HEK293 (cell line): ENCODE data around the gene MEG3.

Experiments used
- CTCF ChIA-PET: fragments of 350-600 bp; formaldehyde crosslinking; extraction: SDS; loops from one replicate; lab custom pipeline; 2021; ENCODE audit warnings: antibody characterized with exemption; lab: Yijun Ruan, JAX
- POLR2A ChIA-PET: fragments of 300-600 bp; formaldehyde crosslinking; extraction: SDS; loops from one replicate; lab custom pipeline; 2020; ENCODE audit warnings: antibody characterized with exemption, inconsistent platforms; lab: Yijun Ruan, JAX
- H3K27ac ChIP-seq: fragments of 200-500 bp; sonication (Bioruptor generic); 2 replicates; pipeline ENCODE4 v1.5.1; 2014; ENCODE audit warnings: low read depth, low read length, control low read depth, inconsistent platforms; ENCODE audit errors: extremely low read depth
- H3K36me3 ChIP-seq, 2 experiments: fragments of 200-500 bp in 1 of 2; sonication (Bioruptor generic) in 1 of 2; 1 replicate in 1 of 2; 2 replicates in 1 of 2; pipeline ENCODE4 v1.5.1; 2014 to 2017; ENCODE audit warnings: inconsistent platforms in 2 of 2, low read length in 2 of 2; ENCODE audit not compliant: control insufficient read depth in 2 of 2, insufficient read depth in 1 of 2
- H3K4me1 ChIP-seq: fragments of 200-500 bp; sonication (Bioruptor generic); 2 replicates; pipeline ENCODE4 v1.5.1; 2014; ENCODE audit warnings: mild to moderate bottlenecking, low read length, inconsistent platforms; ENCODE audit not compliant: control insufficient read depth, insufficient read depth
- H3K4me3 ChIP-seq: 2 replicates; pipeline ENCODE4 v1.5.1; 2011; ENCODE audit warnings: low read depth, mild to moderate bottlenecking, control low read depth, low read length, moderate library complexity
- H3K9me3 ChIP-seq: fragments of 200-500 bp; sonication (Bioruptor generic); 2 replicates; pipeline ENCODE4 v1.5.1; 2014; ENCODE audit warnings: low read depth, low read length, inconsistent platforms; ENCODE audit not compliant: control insufficient read depth, insufficient read depth
- BCL11A ChIP-seq: fragments of 450-650 bp; formaldehyde crosslinking; IDR thresholded peaks from 2 replicates; pipeline ENCODE4 v1.5.1; 2016; ENCODE audit warnings: low read depth, missing biosample characterization, missing genetic modification characterization
- GLI4 ChIP-seq: fragments of 450-650 bp; formaldehyde crosslinking; IDR thresholded peaks from 2 replicates; pipeline ENCODE4 v1.5.1; 2016; ENCODE audit warnings: missing biosample characterization, missing genetic modification characterization
- ZNF121 ChIP-seq: fragments of 450-650 bp; formaldehyde crosslinking; IDR thresholded peaks from 2 replicates; pipeline ENCODE4 v1.5.1; 2016; ENCODE audit warnings: missing biosample characterization, missing genetic modification characterization
- ZNF274 ChIP-seq, 2 experiments: fragments of 200-500 bp in 1 of 2; fragments of 450-650 bp in 1 of 2; sonication (Bioruptor generic) in 1 of 2; formaldehyde crosslinking in 1 of 2; IDR thresholded peaks; 2 replicates each; pipeline versions ENCODE4 v1.5.1 to v1.6.1; 2014 to 2016; ENCODE audit warnings: borderline replicate concordance in 1 of 2, inconsistent platforms in 1 of 2, low read length in 1 of 2, missing biosample characterization in 1 of 2, missing genetic modification characterization in 1 of 2
- ZNF302 ChIP-seq: fragments of 450-650 bp; formaldehyde crosslinking; IDR thresholded peaks from 2 replicates; pipeline ENCODE4 v1.5.1; 2016; ENCODE audit warnings: missing biosample characterization, missing genetic modification characterization, low read depth
- ZNF433 ChIP-seq: fragments of 450-650 bp; formaldehyde crosslinking; IDR thresholded peaks from 2 replicates; pipeline ENCODE4 v1.5.1; 2016; ENCODE audit warnings: missing biosample characterization, missing genetic modification characterization, low read depth
- ZNF514 ChIP-seq: fragments of 450-650 bp; formaldehyde crosslinking; IDR thresholded peaks from 2 replicates; pipeline ENCODE4 v1.5.1; 2016; ENCODE audit warnings: missing biosample characterization, missing genetic modification characterization
- ZNF548 ChIP-seq: fragments of 450-650 bp; formaldehyde crosslinking; IDR thresholded peaks from 2 replicates; pipeline ENCODE4 v1.5.1; 2016; ENCODE audit warnings: missing biosample characterization, missing genetic modification characterization
- ZNF792 ChIP-seq: fragments of 450-650 bp; formaldehyde crosslinking; IDR thresholded peaks from 2 replicates; pipeline ENCODE4 v1.5.1; 2016; ENCODE audit warnings: missing biosample characterization, missing genetic modification characterization
- TF ChIP-seq, protein P1 (sequence below): fragments of 450-650 bp; formaldehyde crosslinking; IDR thresholded peaks from 2 replicates; pipeline ENCODE4 v1.5.1; 2017; ENCODE audit warnings: missing biosample characterization, missing genetic modification characterization
- TF ChIP-seq, protein P2 (sequence below): fragments of 450-650 bp; formaldehyde crosslinking; IDR thresholded peaks from 2 replicates; pipeline ENCODE4 v1.5.1; 2016; ENCODE audit warnings: missing biosample characterization, missing genetic modification characterization
- TF ChIP-seq, protein P3 (sequence below): fragments of 450-650 bp; formaldehyde crosslinking; IDR thresholded peaks from 2 replicates; pipeline ENCODE4 v1.5.1; 2016; ENCODE audit warnings: missing biosample characterization, missing genetic modification characterization

The MEG3 gene

DNA sequence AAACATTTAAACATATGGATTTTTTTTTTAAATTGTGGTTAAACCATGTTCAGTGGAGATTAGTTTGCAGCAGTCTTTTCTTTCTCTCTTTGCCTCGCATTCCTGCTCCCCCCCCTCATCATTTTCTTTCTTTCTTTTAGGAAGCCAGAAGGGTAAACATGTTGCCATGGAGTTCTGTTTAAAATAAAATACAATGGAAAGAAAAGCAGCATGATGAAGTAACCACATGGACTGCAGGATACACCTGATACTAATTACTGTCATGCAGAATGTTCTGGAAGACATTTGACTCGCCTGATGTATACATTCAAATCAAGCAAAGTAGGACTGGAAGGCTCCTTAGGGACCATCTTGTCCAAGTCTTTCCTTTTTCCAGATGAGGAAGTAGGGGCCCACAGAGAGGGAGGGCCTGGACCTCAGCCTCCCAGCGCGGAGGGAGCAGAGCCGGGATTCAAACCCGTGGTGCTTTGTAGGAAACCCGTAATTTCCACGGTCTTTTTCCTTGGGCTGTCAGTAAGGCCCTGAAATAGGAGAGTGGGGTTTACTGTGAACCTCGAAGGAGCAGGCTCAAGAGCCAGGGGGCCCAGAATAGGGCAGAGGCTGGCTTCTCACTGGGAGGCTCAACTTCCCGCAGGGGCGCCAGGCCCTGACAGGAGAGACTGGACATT, 2.4 kb upstream of the MEG3 start (continued):
- TF ChIP-seq ZNF274 (IDR thresholded peaks at IDR 0.05; ENCODE audit: low read length) (no peak), ZNF274 (tag by site-specific recombination; IDR thresholded peaks at IDR 0.05; ENCODE audit: borderline replicate concordance) (no peak), ZNF121 (tag by site-specific recombination) (no peak)
- TF ChIP-seq, all 188 proteins: peak for 0

DNA sequence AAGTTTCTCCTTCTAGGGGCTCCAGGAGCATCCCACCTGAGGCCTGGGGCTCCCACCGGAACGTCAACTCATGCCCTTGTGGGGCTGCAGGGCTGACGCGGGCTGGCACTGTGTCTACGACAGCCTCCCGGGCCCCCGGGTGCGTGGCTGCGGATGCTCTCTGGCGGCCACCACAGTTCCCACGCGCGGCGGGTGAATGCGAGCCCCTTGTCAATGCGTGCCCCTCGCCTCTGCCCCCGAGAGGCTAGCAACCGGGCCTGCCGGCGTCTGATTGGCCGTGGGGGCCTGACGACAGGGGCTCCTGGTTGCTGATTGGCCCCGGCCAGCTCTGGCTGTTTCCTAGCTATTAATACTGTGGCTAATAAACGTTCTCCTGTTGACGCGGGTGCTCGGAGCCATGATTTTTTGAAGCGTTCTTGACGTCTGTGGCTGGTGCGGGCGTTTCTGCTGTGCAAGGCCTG, 1.8 kb upstream of the MEG3 start:
- Histone ChIP-seq H3K27ac (no peak overlapping the region), H3K4me3 (no peak overlapping the region), H3K36me3 (no peaks in the 10 kb centered on the region), H3K9me3 (no peaks in the 10 kb centered on the region), H3K4me1 (no peaks in the 10 kb centered on the region)
- POLR2A ChIA-PET = no interaction called here
- TF ChIP-seq, protein P1, sequence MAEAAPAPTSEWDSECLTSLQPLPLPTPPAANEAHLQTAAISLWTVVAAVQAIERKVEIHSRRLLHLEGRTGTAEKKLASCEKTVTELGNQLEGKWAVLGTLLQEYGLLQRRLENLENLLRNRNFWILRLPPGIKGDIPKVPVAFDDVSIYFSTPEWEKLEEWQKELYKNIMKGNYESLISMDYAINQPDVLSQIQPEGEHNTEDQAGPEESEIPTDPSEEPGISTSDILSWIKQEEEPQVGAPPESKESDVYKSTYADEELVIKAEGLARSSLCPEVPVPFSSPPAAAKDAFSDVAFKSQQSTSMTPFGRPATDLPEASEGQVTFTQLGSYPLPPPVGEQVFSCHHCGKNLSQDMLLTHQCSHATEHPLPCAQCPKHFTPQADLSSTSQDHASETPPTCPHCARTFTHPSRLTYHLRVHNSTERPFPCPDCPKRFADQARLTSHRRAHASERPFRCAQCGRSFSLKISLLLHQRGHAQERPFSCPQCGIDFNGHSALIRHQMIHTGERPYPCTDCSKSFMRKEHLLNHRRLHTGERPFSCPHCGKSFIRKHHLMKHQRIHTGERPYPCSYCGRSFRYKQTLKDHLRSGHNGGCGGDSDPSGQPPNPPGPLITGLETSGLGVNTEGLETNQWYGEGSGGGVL (tag by site-specific recombination) = no peak
- TF ChIP-seq BCL11A (tag by site-specific recombination) (no peak), ZNF433 (tag by site-specific recombination) (no peak), GLI4 (tag by site-specific recombination) (no peak), ZNF514 (no peak), ZNF792 (no peak), ZNF548 (tag by site-specific recombination) (no peak)
- TF ChIP-seq, protein P2, sequence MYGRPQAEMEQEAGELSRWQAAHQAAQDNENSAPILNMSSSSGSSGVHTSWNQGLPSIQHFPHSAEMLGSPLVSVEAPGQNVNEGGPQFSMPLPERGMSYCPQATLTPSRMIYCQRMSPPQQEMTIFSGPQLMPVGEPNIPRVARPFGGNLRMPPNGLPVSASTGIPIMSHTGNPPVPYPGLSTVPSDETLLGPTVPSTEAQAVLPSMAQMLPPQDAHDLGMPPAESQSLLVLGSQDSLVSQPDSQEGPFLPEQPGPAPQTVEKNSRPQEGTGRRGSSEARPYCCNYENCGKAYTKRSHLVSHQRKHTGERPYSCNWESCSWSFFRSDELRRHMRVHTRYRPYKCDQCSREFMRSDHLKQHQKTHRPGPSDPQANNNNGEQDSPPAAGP (tag by site-specific recombination) = no peak
- TF ChIP-seq, protein P3, sequence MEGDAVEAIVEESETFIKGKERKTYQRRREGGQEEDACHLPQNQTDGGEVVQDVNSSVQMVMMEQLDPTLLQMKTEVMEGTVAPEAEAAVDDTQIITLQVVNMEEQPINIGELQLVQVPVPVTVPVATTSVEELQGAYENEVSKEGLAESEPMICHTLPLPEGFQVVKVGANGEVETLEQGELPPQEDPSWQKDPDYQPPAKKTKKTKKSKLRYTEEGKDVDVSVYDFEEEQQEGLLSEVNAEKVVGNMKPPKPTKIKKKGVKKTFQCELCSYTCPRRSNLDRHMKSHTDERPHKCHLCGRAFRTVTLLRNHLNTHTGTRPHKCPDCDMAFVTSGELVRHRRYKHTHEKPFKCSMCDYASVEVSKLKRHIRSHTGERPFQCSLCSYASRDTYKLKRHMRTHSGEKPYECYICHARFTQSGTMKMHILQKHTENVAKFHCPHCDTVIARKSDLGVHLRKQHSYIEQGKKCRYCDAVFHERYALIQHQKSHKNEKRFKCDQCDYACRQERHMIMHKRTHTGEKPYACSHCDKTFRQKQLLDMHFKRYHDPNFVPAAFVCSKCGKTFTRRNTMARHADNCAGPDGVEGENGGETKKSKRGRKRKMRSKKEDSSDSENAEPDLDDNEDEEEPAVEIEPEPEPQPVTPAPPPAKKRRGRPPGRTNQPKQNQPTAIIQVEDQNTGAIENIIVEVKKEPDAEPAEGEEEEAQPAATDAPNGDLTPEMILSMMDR (tag by site-specific recombination) = no peak
- CTCF ChIA-PET = no interaction called here

DNA sequence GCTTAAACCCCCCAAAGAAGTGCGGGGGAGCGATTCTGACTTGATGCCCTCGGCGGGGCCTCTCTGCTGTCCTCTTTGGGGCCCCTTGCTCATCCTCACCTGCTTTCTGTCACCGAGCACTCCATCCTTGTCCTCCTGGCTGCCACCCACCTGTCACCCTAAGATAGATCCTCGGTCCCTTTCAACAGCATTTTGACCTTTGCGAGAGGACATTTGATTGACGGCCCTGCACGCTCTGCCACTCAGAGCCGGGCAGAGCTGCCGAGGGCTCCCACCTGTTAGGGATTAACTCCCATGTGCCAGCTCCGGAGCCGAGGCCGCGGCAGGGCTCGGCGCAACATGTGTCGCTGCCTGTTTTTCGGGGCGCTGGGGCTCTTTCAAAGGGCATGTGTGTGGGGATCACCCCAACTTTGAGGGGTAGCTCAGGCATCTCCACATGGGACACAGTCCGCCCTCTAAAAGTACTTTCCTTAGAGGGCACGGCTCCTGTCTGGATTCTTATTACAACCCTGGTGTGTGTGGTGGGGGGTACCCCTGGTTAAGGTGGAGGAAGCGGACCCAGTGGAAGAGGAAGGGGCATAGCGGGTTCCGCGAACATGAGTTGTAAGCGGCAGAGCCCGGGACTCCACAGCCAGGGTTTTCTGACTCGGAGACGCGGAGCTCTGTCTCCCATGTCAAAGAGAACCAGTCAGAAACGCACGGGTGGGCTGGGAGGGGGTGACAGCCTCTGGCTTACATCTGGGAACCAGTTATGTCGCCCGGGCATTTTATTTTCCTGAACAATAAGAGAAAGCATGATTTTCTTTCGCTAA, 811 bp upstream of the MEG3 start:
- Histone ChIP-seq H3K36me3 (no peaks in the 10 kb centered on the region), H3K4me1 (no peaks in the 10 kb centered on the region), H3K4me3 (no peak overlapping the region), H3K9me3 (no peaks in the 10 kb centered on the region), H3K27ac (no peak overlapping the region)
- CTCF ChIA-PET = no interaction called here
- POLR2A ChIA-PET = no interaction called here
- TF ChIP-seq ZNF302 (tag by site-specific recombination) = no peak
